Measurements from ENCODE around the gene STMN1. TPM values are rescaled to one million over a fixed set of nuclear protein-coding genes. Genes with fewer than 3 reads are reported as not detected.

The STMN1 gene
- total RNA-seq, 1 donor: 34.7 TPM

DNA sequence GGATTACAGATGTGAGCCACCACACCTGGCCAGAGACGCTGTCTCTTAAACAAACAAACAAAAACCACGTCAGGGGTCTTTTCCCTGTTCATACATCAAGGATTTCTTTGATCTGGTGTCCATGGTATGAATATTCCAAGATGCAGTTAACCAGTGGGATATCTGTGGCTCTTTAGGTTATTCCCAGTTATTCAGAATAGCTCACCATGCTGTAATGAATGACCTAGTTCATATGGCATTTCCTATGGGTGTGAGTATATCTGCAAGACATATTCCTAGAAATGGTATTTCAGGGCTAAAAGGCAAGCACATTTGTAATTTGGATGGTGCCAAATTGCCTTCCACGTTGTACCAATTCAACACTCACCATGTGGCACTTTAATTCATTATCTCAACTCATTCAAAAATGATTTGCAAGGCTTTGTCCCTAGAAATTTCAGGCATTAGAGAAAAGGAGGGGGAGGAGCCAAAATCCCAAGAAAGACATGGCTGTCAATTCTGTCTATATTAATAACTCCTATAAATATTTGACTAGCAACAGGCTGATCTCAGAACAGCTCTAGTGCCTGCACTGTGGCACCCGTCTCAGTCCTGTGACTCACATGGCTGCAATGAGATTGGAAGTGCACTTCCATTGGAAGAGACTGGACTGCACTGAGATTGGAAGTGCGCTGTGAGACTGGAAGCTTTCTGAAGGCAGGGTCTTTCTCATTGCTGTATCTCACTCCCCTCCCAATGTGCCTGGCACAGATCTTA, 6.0 kb upstream of the STMN1 start:
- no peak for DNase-seq (ENCODE audit: insufficient read length, low spot score, missing footprints)
- Histone ChIP-seq H3K79me2 (ENCODE audit: insufficient read depth, low read length) (no peaks in the 10 kb centered on the region), H3K36me3 (ENCODE audit: insufficient read depth, low read length) (no peaks in the 10 kb centered on the region), H3K4me2 (ENCODE audit: insufficient read depth, low read length) (peak overlapping the region; percentile 35), H3K9me3 (ENCODE audit: low read depth, low read length) (no peaks in the 10 kb centered on the region), H3K27me3 (ENCODE audit: insufficient read depth, low read length) (no peaks in the 10 kb centered on the region), H3K4me1 (ENCODE audit: insufficient read depth, low read length) (peaks cover 22% of the 10 kb centered on the region), H4K20me1 (ENCODE audit: insufficient read depth, low read length) (no peaks in the 10 kb centered on the region), H3K4me3 (ENCODE audit: insufficient read depth, low read length) (no peak overlapping the region), H3K27ac (ENCODE audit: low read depth, low read length) (peak overlapping the region; percentile 25), H2AFZ (ENCODE audit: low read length) (no peak overlapping the region)
- TF ChIP-seq, protein P1, sequence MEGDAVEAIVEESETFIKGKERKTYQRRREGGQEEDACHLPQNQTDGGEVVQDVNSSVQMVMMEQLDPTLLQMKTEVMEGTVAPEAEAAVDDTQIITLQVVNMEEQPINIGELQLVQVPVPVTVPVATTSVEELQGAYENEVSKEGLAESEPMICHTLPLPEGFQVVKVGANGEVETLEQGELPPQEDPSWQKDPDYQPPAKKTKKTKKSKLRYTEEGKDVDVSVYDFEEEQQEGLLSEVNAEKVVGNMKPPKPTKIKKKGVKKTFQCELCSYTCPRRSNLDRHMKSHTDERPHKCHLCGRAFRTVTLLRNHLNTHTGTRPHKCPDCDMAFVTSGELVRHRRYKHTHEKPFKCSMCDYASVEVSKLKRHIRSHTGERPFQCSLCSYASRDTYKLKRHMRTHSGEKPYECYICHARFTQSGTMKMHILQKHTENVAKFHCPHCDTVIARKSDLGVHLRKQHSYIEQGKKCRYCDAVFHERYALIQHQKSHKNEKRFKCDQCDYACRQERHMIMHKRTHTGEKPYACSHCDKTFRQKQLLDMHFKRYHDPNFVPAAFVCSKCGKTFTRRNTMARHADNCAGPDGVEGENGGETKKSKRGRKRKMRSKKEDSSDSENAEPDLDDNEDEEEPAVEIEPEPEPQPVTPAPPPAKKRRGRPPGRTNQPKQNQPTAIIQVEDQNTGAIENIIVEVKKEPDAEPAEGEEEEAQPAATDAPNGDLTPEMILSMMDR (IDR thresholded peaks at IDR 0.05; ENCODE audit: extremely low read depth, low read depth, low read length): no peak

DNA sequence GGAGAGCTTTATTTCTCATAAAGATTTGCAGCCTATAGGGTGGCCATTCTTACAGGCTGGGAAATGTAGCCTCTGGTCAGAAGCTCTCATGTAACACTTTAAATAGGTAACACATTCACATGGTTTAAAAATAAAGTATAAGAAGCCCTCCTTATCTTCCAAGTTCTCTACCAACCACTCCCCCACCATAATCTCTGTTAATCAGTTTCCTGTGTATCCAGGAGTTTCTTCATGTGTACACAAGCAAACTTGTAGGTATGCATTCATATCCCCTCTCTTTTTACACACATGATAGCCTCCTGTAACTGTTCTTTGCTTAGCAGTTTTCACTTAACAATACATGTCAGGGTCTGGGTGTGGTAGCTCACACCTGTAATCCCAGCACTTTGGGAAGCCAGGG, 4.9 kb upstream of the STMN1 start:
- DNase-seq (ENCODE audit: insufficient read length, low spot score, missing footprints): no peak
- H2AFZ ChIP-seq (ENCODE audit: low read length): no peak overlapping the region
- H3K27ac ChIP-seq (ENCODE audit: low read depth, low read length): no peak overlapping the region
- H3K79me2 ChIP-seq (ENCODE audit: insufficient read depth, low read length): no peaks in the 10 kb centered on the region
- H3K9me3 ChIP-seq (ENCODE audit: low read depth, low read length): no peaks in the 10 kb centered on the region
- no peaks in the 10 kb centered on the region for H3K36me3 ChIP-seq (ENCODE audit: insufficient read depth, low read length)
- H4K20me1 ChIP-seq (ENCODE audit: insufficient read depth, low read length): no peaks in the 10 kb centered on the region
- TF ChIP-seq, protein P1 (IDR thresholded peaks at IDR 0.05; ENCODE audit: extremely low read depth, low read depth, low read length): no peak
- no peaks in the 10 kb centered on the region for H3K27me3 ChIP-seq (ENCODE audit: insufficient read depth, low read length)
- no peak overlapping the region for H3K4me2 ChIP-seq (ENCODE audit: insufficient read depth, low read length)
- H3K4me1 ChIP-seq (ENCODE audit: insufficient read depth, low read length): peaks cover 31% of the 10 kb centered on the region
- no peak overlapping the region for H3K4me3 ChIP-seq (ENCODE audit: insufficient read depth, low read length)

DNA sequence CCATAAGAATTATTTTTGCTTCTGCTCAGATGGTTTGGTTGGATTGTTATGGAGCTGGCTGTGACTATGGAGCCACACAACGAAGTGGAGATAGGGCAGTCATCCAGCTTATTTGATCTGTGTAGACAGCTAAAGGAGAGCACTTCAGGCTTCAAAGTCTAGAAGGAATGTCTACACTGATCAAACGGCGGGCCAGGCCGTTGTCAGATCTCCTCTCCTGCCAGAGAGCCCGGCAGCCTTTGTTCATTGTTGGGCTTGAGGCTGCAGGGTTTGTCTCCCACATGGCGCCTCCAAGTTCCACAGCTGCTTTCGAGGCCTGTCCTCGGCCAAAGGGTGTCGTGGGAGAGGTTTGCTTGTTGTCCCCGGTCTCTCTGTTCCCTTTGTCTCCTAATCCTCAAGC, 2.8 kb upstream of the STMN1 start:
- no peak for DNase-seq (ENCODE audit: insufficient read length, low spot score, missing footprints)
- H4K20me1 ChIP-seq (ENCODE audit: insufficient read depth, low read length): no peaks in the 10 kb centered on the region
- TF ChIP-seq, protein P1 (IDR thresholded peaks at IDR 0.05; ENCODE audit: extremely low read depth, low read depth, low read length): no peak
- H3K4me2 ChIP-seq (ENCODE audit: insufficient read depth, low read length): no peak overlapping the region
- H3K9me3 ChIP-seq (ENCODE audit: low read depth, low read length): no peaks in the 10 kb centered on the region
- H3K27me3 ChIP-seq (ENCODE audit: insufficient read depth, low read length): no peaks in the 10 kb centered on the region
- no peak overlapping the region for H3K27ac ChIP-seq (ENCODE audit: low read depth, low read length)
- no peaks in the 10 kb centered on the region for H3K36me3 ChIP-seq (ENCODE audit: insufficient read depth, low read length)
- H2AFZ ChIP-seq (ENCODE audit: low read length): no peak overlapping the region
- H3K79me2 ChIP-seq (ENCODE audit: insufficient read depth, low read length): peaks cover 10% of the 10 kb centered on the region
- peaks cover 32% of the 10 kb centered on the region for H3K4me1 ChIP-seq (ENCODE audit: insufficient read depth, low read length)
- H3K4me3 ChIP-seq (ENCODE audit: insufficient read depth, low read length): no peak overlapping the region

GRCh38 chr1:25908161-25908560, 1.9 kb upstream of the STMN1 start:
- no peaks in the 10 kb centered on the region for H3K9me3 ChIP-seq (ENCODE audit: low read depth, low read length)
- peak; percentile 66 for DNase-seq (ENCODE audit: insufficient read length, low spot score, missing footprints)
- peaks cover 35% of the 10 kb centered on the region for H3K4me1 ChIP-seq (ENCODE audit: insufficient read depth, low read length)
- TF ChIP-seq, protein P1 (IDR thresholded peaks at IDR 0.05; ENCODE audit: extremely low read depth, low read depth, low read length): no peak
- H3K36me3 ChIP-seq (ENCODE audit: insufficient read depth, low read length): peaks cover 3% of the 10 kb centered on the region
- H3K27me3 ChIP-seq (ENCODE audit: insufficient read depth, low read length): no peaks in the 10 kb centered on the region
- no peak overlapping the region for H2AFZ ChIP-seq (ENCODE audit: low read length)
- H3K4me3 ChIP-seq (ENCODE audit: insufficient read depth, low read length): no peak overlapping the region
- H4K20me1 ChIP-seq (ENCODE audit: insufficient read depth, low read length): no peaks in the 10 kb centered on the region
- H3K27ac ChIP-seq (ENCODE audit: low read depth, low read length): no peak overlapping the region
- H3K4me2 ChIP-seq (ENCODE audit: insufficient read depth, low read length): no peak overlapping the region
- peaks cover 19% of the 10 kb centered on the region for H3K79me2 ChIP-seq (ENCODE audit: insufficient read depth, low read length)

Data from osteoblast (primary cell).